C4-2B (cell line): ENCODE measurements around the gene CLEC16A.

Experiments used
- H3K27ac ChIP-seq: fragments of 450-650 bp; 2 replicates; pipeline ENCODE4 v1.5.1; 2017
- ZFX ChIP-seq: fragments of 450-650 bp; IDR thresholded peaks from 2 replicates; pipeline ENCODE4 v1.6.1; 2017
- TF ChIP-seq, protein P1 (sequence below): fragments of 450-650 bp; conservative IDR thresholded peaks from 2 replicates; pipeline ENCODE4 v1.5.1; 2017; ENCODE audit warnings: mild to moderate bottlenecking

CLEC16A gene

DNA sequence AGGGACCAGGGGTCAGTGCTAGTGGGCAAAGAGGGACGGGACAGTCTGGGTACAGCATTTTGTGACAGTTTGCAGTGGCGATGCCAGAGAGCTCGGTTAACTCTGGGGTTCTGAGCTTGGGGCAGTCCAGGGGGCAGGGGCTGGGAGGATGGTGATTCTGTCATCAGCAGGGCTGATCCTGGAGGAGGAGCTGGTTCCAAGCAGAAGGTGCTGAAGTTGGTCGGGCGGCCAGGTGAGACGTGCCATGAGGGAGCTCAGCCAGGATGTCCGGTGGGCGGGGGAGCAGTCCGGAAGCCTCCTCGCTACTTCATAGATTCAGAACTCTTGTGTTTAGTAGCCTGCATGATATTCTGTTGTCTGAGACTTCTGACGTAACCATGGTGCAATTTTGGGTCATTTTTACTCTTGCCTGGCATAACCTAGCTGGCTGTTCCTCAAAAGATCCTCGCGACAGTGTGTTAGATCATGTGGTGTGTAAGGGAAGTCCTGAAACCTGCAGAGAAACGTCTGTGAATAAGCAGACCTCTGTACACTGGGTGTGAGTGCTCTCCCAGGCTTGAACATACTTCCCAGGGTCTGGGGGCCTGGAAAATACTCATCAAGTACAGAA, 122.0 kb downstream of the CLEC16A start:
- H3K27ac ChIP-seq: no peak overlapping the region
- TF ChIP-seq, protein P1, sequence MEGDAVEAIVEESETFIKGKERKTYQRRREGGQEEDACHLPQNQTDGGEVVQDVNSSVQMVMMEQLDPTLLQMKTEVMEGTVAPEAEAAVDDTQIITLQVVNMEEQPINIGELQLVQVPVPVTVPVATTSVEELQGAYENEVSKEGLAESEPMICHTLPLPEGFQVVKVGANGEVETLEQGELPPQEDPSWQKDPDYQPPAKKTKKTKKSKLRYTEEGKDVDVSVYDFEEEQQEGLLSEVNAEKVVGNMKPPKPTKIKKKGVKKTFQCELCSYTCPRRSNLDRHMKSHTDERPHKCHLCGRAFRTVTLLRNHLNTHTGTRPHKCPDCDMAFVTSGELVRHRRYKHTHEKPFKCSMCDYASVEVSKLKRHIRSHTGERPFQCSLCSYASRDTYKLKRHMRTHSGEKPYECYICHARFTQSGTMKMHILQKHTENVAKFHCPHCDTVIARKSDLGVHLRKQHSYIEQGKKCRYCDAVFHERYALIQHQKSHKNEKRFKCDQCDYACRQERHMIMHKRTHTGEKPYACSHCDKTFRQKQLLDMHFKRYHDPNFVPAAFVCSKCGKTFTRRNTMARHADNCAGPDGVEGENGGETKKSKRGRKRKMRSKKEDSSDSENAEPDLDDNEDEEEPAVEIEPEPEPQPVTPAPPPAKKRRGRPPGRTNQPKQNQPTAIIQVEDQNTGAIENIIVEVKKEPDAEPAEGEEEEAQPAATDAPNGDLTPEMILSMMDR: no peak
- TF ChIP-seq ZFX: no peak

DNA sequence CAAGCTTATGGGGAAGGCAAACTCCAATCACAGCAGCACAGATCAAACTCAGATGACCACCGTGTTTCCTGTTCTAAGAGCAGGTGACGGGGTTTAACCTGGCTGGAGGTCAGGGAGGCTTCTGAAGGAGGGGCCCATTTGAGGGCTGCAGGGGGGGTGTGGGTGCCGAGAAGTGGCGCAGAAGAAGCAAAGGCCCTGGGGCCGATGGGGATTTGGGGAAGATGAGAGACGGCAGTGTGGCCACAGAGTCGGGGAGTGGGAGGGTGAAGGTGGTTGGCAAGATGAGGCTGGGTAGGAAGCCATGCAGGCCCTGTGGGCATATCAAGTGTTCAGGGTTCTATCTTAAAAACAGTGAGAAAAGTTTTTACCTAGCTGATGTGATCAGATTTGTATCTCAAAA, 122.9 kb downstream of the CLEC16A start:
- no peak for TF ChIP-seq ZFX
- TF ChIP-seq, protein P1: no peak
- no peak overlapping the region for H3K27ac ChIP-seq

DNA sequence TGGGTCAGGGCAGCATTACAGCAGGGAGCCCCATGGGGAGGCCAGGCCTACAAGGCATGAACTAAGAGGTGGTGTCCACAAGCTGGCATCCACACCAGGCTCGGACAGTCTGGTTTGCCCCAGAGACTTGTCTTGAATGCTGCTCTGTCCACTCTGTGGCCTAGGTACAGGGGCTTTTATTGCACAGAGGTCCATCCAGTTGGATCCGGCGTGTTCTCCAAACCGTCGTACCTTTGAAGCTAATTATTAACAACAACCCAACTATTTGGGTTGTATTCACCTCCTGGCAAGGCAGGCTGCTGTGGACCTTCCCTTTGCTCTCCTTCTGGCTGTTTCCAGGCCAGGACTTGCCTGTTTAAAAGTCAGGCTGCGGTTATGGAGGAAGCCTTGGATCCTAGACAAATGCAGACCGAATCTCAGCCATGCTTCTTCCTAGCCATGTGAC, 123.4 kb downstream of the CLEC16A start:
- H3K27ac ChIP-seq: no peak overlapping the region
- TF ChIP-seq ZFX: no peak
- TF ChIP-seq, protein P1: no peak

DNA sequence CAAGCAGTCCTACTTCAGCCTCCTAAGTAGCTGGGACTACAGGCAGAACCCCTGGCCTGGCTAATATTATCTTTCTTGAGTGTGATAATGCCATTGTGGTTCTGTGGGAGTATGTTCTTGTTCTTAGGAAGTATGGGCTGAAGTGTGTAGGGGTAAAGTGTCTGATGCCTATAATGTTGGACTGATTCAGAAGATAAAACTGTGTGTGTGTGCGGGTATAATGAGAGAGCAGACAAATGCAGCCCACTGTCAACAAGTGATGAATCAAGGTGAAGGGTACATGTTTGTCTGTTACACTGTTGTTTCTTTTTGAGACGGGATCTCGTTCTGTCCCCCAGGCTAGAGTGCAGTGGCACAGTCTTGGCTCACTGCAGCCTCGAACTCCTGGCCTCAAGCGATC, 127.5 kb downstream of the CLEC16A start:
- H3K27ac ChIP-seq: no peak overlapping the region
- no peak for TF ChIP-seq ZFX
- TF ChIP-seq, protein P1: no peak

DNA sequence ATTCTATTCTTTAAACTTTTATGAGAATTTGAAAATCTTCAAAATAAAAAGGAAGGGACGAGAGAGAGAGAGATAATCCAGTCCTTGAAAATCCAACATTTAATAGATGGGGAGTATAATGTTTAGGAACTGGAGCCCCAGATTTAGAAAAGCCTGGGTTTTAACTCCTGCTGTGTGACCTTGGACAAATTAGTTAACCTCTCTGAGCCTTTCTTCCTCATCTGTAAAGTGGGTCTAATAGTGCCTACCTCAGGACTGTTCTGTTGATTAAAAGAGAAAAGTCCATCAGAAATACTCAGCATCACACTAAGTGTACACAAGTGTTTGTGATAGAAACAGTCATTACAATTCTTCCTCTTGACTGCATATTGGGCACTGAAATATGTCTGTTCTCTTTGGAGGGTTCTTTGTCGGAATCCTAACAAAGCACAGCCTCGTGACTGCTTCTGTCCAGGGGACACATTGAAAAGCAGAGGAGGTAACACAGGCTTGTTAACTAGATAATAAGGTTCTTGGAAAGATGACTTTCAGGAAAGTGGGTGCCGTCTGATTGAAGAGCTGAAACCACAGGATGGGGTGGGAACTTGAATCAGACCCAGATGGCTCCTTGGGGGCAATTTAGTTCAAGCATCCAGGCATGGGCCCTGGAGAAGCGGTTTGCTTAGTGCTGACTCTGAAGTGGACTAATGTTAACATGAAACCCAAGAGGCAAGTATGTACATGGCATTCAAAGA, 128.2 kb downstream of the CLEC16A start:
- no peak for TF ChIP-seq ZFX
- TF ChIP-seq, protein P1: no peak
- no peak overlapping the region for H3K27ac ChIP-seq

DNA sequence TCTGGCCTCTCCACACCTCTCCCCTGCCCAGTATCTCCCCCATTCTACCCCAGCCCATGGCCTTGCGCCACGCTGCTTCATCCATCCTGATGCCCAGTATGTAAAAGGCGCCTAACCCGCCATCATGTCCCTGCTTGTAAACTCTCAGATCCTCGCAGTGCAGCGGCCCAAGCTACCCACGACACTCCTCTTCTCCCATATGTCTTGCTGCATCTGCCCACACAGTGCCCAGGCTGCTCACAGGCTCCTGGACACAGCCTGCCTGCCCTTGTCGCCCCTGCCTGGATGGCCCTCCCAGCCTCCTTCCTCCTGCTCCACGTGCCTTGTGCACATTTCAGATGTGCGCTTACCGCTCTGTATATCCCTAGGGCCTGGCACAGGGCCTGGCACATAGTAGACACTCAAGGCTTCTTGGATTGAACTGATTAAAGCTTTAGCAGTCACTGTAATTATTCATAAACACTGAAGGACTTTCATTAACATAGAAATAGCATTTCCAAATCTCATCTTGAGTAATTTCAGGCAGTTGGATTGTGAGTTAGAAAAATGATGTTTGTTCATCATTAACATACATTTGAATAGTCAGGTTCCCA, 129.1 kb downstream of the CLEC16A start:
- no peak overlapping the region for H3K27ac ChIP-seq
- TF ChIP-seq, protein P1: no peak
- no peak for TF ChIP-seq ZFX

DNA sequence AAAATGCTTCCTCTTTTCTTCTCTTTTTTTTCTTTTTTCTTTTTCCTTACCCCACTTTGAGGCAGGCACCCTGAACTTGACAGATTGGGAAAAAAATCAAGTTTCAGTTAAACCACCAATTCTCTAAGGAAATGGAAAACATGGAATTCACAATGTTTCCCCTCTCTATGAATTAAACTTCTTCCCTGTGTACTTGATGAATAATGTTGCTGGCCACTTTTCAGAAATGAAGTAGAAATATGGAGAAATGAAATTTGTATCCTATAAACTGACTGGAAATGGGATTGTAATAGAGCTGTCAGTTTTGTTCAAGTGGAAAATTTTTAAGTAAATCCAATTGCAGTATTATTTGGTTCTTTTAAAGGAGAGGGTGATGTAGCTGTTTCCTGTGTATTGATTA, 129.8 kb downstream of the CLEC16A start:
- no peak overlapping the region for H3K27ac ChIP-seq
- TF ChIP-seq, protein P1: no peak
- TF ChIP-seq ZFX: no peak
